MM.1S (cell line): ENCODE results near the gene MAU2.

Experiments
- CTCF ChIP-seq: fragments of 300-600 bp; sonication (generic); IDR thresholded peaks from 2 replicates; pipeline ENCODE4 v1.5.1; 2016; ENCODE audit warnings: antibody characterized with exemption, low read length, mixed read lengths
- EZH2 ChIP-seq: fragments of 300-600 bp; sonication (generic); optimal IDR thresholded peaks from 2 replicates; pipeline ENCODE3; 2017; ENCODE audit warnings: low read depth, mild to moderate bottlenecking, antibody characterized with exemption, low read length, mixed read lengths
- EZH2phosphoT487 ChIP-seq: fragments of 300-600 bp; sonication (generic); IDR thresholded peaks from 2 replicates; pipeline ENCODE4 v1.6.1; 2018; ENCODE audit warnings: antibody characterized with exemption, low read length

DNA sequence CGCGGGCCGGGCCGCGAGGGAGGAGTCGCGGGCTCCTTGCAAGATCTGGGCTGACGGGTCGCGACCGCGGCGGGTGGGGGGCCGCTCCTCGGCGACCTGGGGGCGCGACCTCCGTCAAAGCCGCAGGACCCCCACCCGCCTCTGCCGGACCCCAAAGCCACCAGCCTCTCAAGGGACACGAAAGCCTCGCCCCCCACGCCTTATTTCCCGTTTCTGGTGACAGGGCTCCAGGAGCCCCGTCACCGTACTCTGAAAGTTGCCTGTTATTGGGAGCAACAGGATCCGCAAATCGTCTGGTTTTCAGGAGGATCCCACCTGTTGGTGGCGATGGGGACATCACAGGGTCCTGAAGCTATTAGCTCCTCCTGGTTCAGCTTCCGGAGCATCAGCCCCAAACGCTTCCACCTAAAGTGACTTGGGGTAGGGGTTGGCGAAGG, 530 bp downstream of the MAU2 start:
- TF ChIP-seq CTCF: no peak
- TF ChIP-seq EZH2phosphoT487: no peak
- TF ChIP-seq EZH2: no peak
